ENCODE results near the gene DIPK1C. TPM values are rescaled to one million over a fixed set of nuclear protein-coding genes. Genes with fewer than 3 reads are reported as not detected.

The DIPK1C gene
- total RNA-seq, 1 donor from 2014 or later, result not detected

- Mint-ChIP-seq H3K27ac (ENCODE audit: unreplicated experiment) (peak overlapping the region; percentile 32), H3K36me3 (ENCODE audit: low read depth) (no peaks in the 10 kb centered on the region), H3K27me3 (ENCODE audit: low read depth) (peaks cover 50% of the 10 kb centered on the region), H3K9me3 (ENCODE audit: low read depth) (no peaks in the 10 kb centered on the region), H3K4me1 (ENCODE audit: low read depth) (peaks cover 2% of the 10 kb centered on the region), H3K4me3 (ENCODE audit: unreplicated experiment) (no peak overlapping the region)
- peak; percentile 53 for DNase-seq (ENCODE audit: low spot score)
- no peak for TF ChIP-seq CTCF (IDR thresholded peaks at IDR 0.05)
These were observed 42.1 kb downstream of the DIPK1C start for GRCh38 chr18:74414953-74415515.

GRCh38 chr18:74413836-74414235 lies 43.3 kb downstream of the DIPK1C start:
- no peak for TF ChIP-seq CTCF (IDR thresholded peaks at IDR 0.05)
- no peaks in the 10 kb centered on the region for H3K9me3 Mint-ChIP-seq (ENCODE audit: low read depth)
- H3K4me1 Mint-ChIP-seq (ENCODE audit: low read depth), result peaks cover 2% of the 10 kb centered on the region
- DNase-seq (ENCODE audit: low spot score), result peak; percentile 21
- H3K27me3 Mint-ChIP-seq (ENCODE audit: low read depth), result peaks cover 45% of the 10 kb centered on the region
- H3K36me3 Mint-ChIP-seq (ENCODE audit: low read depth), result no peaks in the 10 kb centered on the region
- no peak overlapping the region for H3K27ac Mint-ChIP-seq (ENCODE audit: unreplicated experiment)
- no peak overlapping the region for H3K4me3 Mint-ChIP-seq (ENCODE audit: unreplicated experiment)

- H3K27ac Mint-ChIP-seq (ENCODE audit: unreplicated experiment), result no peak overlapping the region
- H3K4me3 Mint-ChIP-seq (ENCODE audit: unreplicated experiment), result no peak overlapping the region
- H3K4me1 Mint-ChIP-seq (ENCODE audit: low read depth), result peaks cover 2% of the 10 kb centered on the region
- H3K27me3 Mint-ChIP-seq (ENCODE audit: low read depth), result peaks cover 47% of the 10 kb centered on the region
- no peak for TF ChIP-seq CTCF (IDR thresholded peaks at IDR 0.05)
- H3K36me3 Mint-ChIP-seq (ENCODE audit: low read depth), result no peaks in the 10 kb centered on the region
- no peak for DNase-seq (ENCODE audit: low spot score)
- H3K9me3 Mint-ChIP-seq (ENCODE audit: low read depth), result no peaks in the 10 kb centered on the region
These were observed 44.8 kb downstream of the DIPK1C start for GRCh38 chr18:74412116-74412880.

GRCh38 chr18:74411475-74411874 lies 45.6 kb downstream of the DIPK1C start:
- no peaks in the 10 kb centered on the region for H3K36me3 Mint-ChIP-seq (ENCODE audit: low read depth)
- no peak for DNase-seq (ENCODE audit: low spot score)
- H3K9me3 Mint-ChIP-seq (ENCODE audit: low read depth), result no peaks in the 10 kb centered on the region
- peaks cover 2% of the 10 kb centered on the region for H3K4me1 Mint-ChIP-seq (ENCODE audit: low read depth)
- H3K27me3 Mint-ChIP-seq (ENCODE audit: low read depth), result peaks cover 41% of the 10 kb centered on the region
- no peak for TF ChIP-seq CTCF (IDR thresholded peaks at IDR 0.05)
- no peak overlapping the region for H3K4me3 Mint-ChIP-seq (ENCODE audit: unreplicated experiment)
- H3K27ac Mint-ChIP-seq (ENCODE audit: unreplicated experiment), result no peak overlapping the region

GRCh38 chr18:74410441-74410992 lies 46.6 kb downstream of the DIPK1C start:
- Mint-ChIP-seq H3K27me3 (ENCODE audit: low read depth) (peaks cover 38% of the 10 kb centered on the region), H3K36me3 (ENCODE audit: low read depth) (no peaks in the 10 kb centered on the region), H3K27ac (ENCODE audit: unreplicated experiment) (no peak overlapping the region), H3K4me3 (ENCODE audit: unreplicated experiment) (no peak overlapping the region), H3K4me1 (ENCODE audit: low read depth) (peaks cover 2% of the 10 kb centered on the region), H3K9me3 (ENCODE audit: low read depth) (no peaks in the 10 kb centered on the region)
- DNase-seq (ENCODE audit: low spot score), result no peak
- no peak for TF ChIP-seq CTCF (IDR thresholded peaks at IDR 0.05)
